Osteocyte (in vitro differentiated cells): ENCODE measurements around the gene RFX2. TPM values are rescaled to one million over a fixed set of nuclear protein-coding genes. Genes with fewer than 3 reads are reported as not detected.

Source experiments
- DNase-seq: peaks from one replicate; pipeline ENCODE4 v3.0.0; 2021; ENCODE audit warnings: mixed read lengths; ENCODE audit not compliant: unreplicated experiment; ENCODE audit errors: extremely low spot score
- H3K27ac Mint-ChIP-seq: one replicate; pipeline ENCODE4 v1.8.0; 2021; ENCODE audit warnings: mild to moderate bottlenecking, mixed read lengths; ENCODE audit not compliant: unreplicated experiment
- H3K27me3 Mint-ChIP-seq: one replicate; pipeline ENCODE4 v1.8.0; 2021; ENCODE audit warnings: mixed read lengths; ENCODE audit not compliant: unreplicated experiment
- H3K36me3 Mint-ChIP-seq: one replicate; pipeline ENCODE4 v1.8.0; 2021; ENCODE audit warnings: mixed read lengths; ENCODE audit not compliant: unreplicated experiment
- H3K4me1 Mint-ChIP-seq: one replicate; pipeline ENCODE4 v1.8.0; 2021; ENCODE audit warnings: mixed read lengths; ENCODE audit not compliant: unreplicated experiment
- H3K4me3 Mint-ChIP-seq: one replicate; pipeline ENCODE4 v1.8.0; 2021; ENCODE audit warnings: mild to moderate bottlenecking, moderate library complexity, mixed read lengths; ENCODE audit not compliant: unreplicated experiment
- H3K9me3 Mint-ChIP-seq: one replicate; pipeline ENCODE4 v1.8.0; 2021; ENCODE audit warnings: mixed read lengths; ENCODE audit not compliant: unreplicated experiment
- CTCF ChIP-seq: fragments of 200-600 bp; sonication (generic); IDR thresholded peaks from 2 replicates; pipeline ENCODE4 v1.5.0; 2021; ENCODE audit warnings: antibody characterized with exemption, mild to moderate bottlenecking, moderate library complexity
- total RNA-seq: library from RNA; stranded (reverse); gene quantifications from 2 replicates; pipeline ENCODE4 v1.2.1, GENCODE V29; 2021

Gene RFX2
- total RNA-seq, 1 donor from 2014 or later = 5.3 TPM

GRCh38 chr19:5954293-5954692 is 156.0 kb downstream of the RFX2 start:
- Mint-ChIP-seq H3K4me3 (peak overlapping the region; percentile 35), H3K27ac (peak overlapping the region; percentile 87), H3K9me3 (no peaks in the 10 kb centered on the region), H3K27me3 (no peaks in the 10 kb centered on the region), H3K36me3 (peaks cover 7% of the 10 kb centered on the region), H3K4me1 (peaks cover 69% of the 10 kb centered on the region)
- DNase-seq = no peak
- TF ChIP-seq CTCF = no peak

GRCh38 chr19:5953680-5954213 is 156.6 kb downstream of the RFX2 start:
- Mint-ChIP-seq H3K4me3 (peak overlapping the region; percentile 35), H3K27ac (peak overlapping the region; percentile 87), H3K27me3 (no peaks in the 10 kb centered on the region), H3K36me3 (peaks cover 7% of the 10 kb centered on the region), H3K4me1 (peaks cover 70% of the 10 kb centered on the region), H3K9me3 (no peaks in the 10 kb centered on the region)
- TF ChIP-seq CTCF = no peak
- DNase-seq = no peak

- peaks cover 75% of the 10 kb centered on the region for H3K4me1 Mint-ChIP-seq
- H3K36me3 Mint-ChIP-seq = peaks cover 7% of the 10 kb centered on the region
- no peak for DNase-seq
- H3K4me3 Mint-ChIP-seq = no peak overlapping the region
- TF ChIP-seq CTCF = no peak
- no peaks in the 10 kb centered on the region for H3K9me3 Mint-ChIP-seq
- H3K27me3 Mint-ChIP-seq = no peaks in the 10 kb centered on the region
- H3K27ac Mint-ChIP-seq = peak overlapping the region; percentile 87
These were observed 157.2 kb downstream of the RFX2 start for GRCh38 chr19:5953030-5953589.

GRCh38 chr19:5952193-5953029 is 157.9 kb downstream of the RFX2 start:
- Mint-ChIP-seq H3K36me3 (peaks cover 10% of the 10 kb centered on the region), H3K4me1 (peaks cover 74% of the 10 kb centered on the region), H3K9me3 (no peaks in the 10 kb centered on the region), H3K27ac (peak overlapping the region; percentile 87), H3K4me3 (no peak overlapping the region), H3K27me3 (no peaks in the 10 kb centered on the region)
- DNase-seq = no peak
- no peak for TF ChIP-seq CTCF

GRCh38 chr19:5951338-5951861 is 158.9 kb downstream of the RFX2 start:
- Mint-ChIP-seq H3K4me1 (peaks cover 75% of the 10 kb centered on the region), H3K9me3 (no peaks in the 10 kb centered on the region), H3K27ac (peak overlapping the region; percentile 39), H3K27me3 (no peaks in the 10 kb centered on the region), H3K36me3 (peaks cover 10% of the 10 kb centered on the region), H3K4me3 (no peak overlapping the region)
- TF ChIP-seq CTCF = no peak
- no peak for DNase-seq
